Stimulated activated CD4-positive, alpha-beta T cell treated with anti-CD3 and anti-CD28 coated beads, Interleukin-12 subunit alpha, Interleukin-12 subunit beta, amount 100 ng/mL, for 4 hours (primary cell): ENCODE results near the gene KCNIP4.

Source experiments
- DNase-seq: peaks from one replicate; pipeline ENCODE4 v3.0.0-alpha.2; 2020

KCNIP4 gene

GRCh38 chr4:20895208-20895607, 1053.4 kb downstream of the KCNIP4 start:
- no peak for DNase-seq

GRCh38 chr4:20890761-20891160, 1057.8 kb downstream of the KCNIP4 start:
- DNase-seq: no peak

- DNase-seq: no peak
Measured at GRCh38 chr4:20889901-20890300, 1058.7 kb downstream of the KCNIP4 start.

GRCh38 chr4:20883677-20884076, 1064.9 kb downstream of the KCNIP4 start:
- no peak for DNase-seq

- no peak for DNase-seq
Measured at GRCh38 chr4:20883231-20883630, 1065.3 kb downstream of the KCNIP4 start.

GRCh38 chr4:20882500-20882899, 1066.1 kb downstream of the KCNIP4 start:
- DNase-seq: no peak

- no peak for DNase-seq
Measured at GRCh38 chr4:20881658-20882057, 1066.9 kb downstream of the KCNIP4 start.

- no peak for DNase-seq
Measured at GRCh38 chr4:20878806-20879205, 1069.8 kb downstream of the KCNIP4 start.

- no peak for DNase-seq
Measured at GRCh38 chr4:20870436-20870835, 1078.1 kb downstream of the KCNIP4 start.

GRCh38 chr4:20868108-20868507, 1080.5 kb downstream of the KCNIP4 start:
- DNase-seq: no peak

- no peak for DNase-seq
Measured at GRCh38 chr4:20860878-20861277, 1087.7 kb downstream of the KCNIP4 start.

GRCh38 chr4:20859097-20859781, 1089.3 kb downstream of the KCNIP4 start:
- no peak for DNase-seq

- no peak for DNase-seq
Measured at GRCh38 chr4:20857081-20857480, 1091.5 kb downstream of the KCNIP4 start.

- no peak for DNase-seq
Measured at GRCh38 chr4:20847124-20847747, 1101.3 kb downstream of the KCNIP4 start.

- DNase-seq: no peak
Measured at GRCh38 chr4:20844311-20844710, 1104.3 kb downstream of the KCNIP4 start.

- no peak for DNase-seq
Measured at GRCh38 chr4:20840648-20841190, 1107.9 kb downstream of the KCNIP4 start.

- no peak for DNase-seq
Measured at GRCh38 chr4:20839957-20840356, 1108.6 kb downstream of the KCNIP4 start.

- DNase-seq: no peak
Measured at GRCh38 chr4:20838476-20838875, 1110.1 kb downstream of the KCNIP4 start.

- no peak for DNase-seq
Measured at GRCh38 chr4:20832826-20833225, 1115.7 kb downstream of the KCNIP4 start.

GRCh38 chr4:20831746-20832145, 1116.8 kb downstream of the KCNIP4 start:
- DNase-seq: no peak

GRCh38 chr4:20829617-20830357, 1118.8 kb downstream of the KCNIP4 start:
- no peak for DNase-seq

GRCh38 chr4:20825505-20825904, 1123.1 kb downstream of the KCNIP4 start:
- no peak for DNase-seq

- DNase-seq: no peak
Measured at GRCh38 chr4:20816287-20816686, 1132.3 kb downstream of the KCNIP4 start.

GRCh38 chr4:20813700-20814099, 1134.9 kb downstream of the KCNIP4 start:
- DNase-seq: no peak
